GM23338 (cell line): Measurements from ENCODE around the gene SNX7. TPM values are rescaled to one million over a fixed set of nuclear protein-coding genes. Genes with fewer than 3 reads are reported as not detected.

Source experiments
- CTCF ChIP-seq, 2 experiments: fragments of 200-600 bp in 1 of 2; sonication (generic) in 1 of 2; conservative IDR thresholded peaks; 2 replicates each; pipeline versions ENCODE4 v1.5.1 to v1.6.1; 2016 to 2017; ENCODE audit warnings: antibody characterized with exemption in 2 of 2, low read depth in 2 of 2, mild to moderate bottlenecking in 2 of 2, moderate library complexity in 1 of 2
- JUNB ChIP-seq: IDR thresholded peaks from one replicate; pipeline ENCODE4 v1.6.1; 2016; ENCODE audit warnings: antibody characterized with exemption; ENCODE audit not compliant: unreplicated experiment
- ZNF331 ChIP-seq: fragments of 250-450 bp; sonication (Bioruptor Pico); IDR thresholded peaks from 2 replicates; pipeline ENCODE4 v1.5.0; 2020; ENCODE audit warnings: low read depth, mild to moderate bottlenecking, moderate library complexity
- polyA plus RNA-seq: library from polyadenylated mRNA; unstranded; fragments of >200 nt; fragmentation: Nextera tagmentation; extraction: Ambion mirVana; gene quantifications from 2 replicates; pipeline ENCODE4 v1.2.1, GENCODE V29; 2016
- total RNA-seq: library from RNA; depleted of rRNA; stranded (reverse); fragments of >200 nt; shearing (Covaris generic); gene quantifications from 2 replicates; pipeline ENCODE4 v1.2.3, GENCODE V29; 2014

Gene SNX7
- total and polyA plus RNA-seq, 2 experiments from 2014 or later, result 20.4 to 23.0 TPM

GRCh38 chr1:98797506-98797905, 136.0 kb downstream of the SNX7 start (continued):
- TF ChIP-seq CTCF (conservative IDR thresholded peaks at IDR 0.05; ENCODE audit: low read depth in 2 of 2) (no peak), ZNF331 (CRISPR knock-in tag) (no peak), JUNB (no peak)
